HG03196 (cell line): ENCODE results near the gene PCDHB4.
"Not testable (repeated sequence)": the region's sequence is repeated elsewhere in the genome, so short reads cannot be mapped to it uniquely, and the experiment has no call there.

Source experiments
- ATAC-seq: cut with Tn5 transposase; IDR thresholded peaks from one replicate; pipeline ENCODE4 v1.9.1; 2021; ENCODE audit not compliant: unreplicated experiment

Gene PCDHB4

DNA sequence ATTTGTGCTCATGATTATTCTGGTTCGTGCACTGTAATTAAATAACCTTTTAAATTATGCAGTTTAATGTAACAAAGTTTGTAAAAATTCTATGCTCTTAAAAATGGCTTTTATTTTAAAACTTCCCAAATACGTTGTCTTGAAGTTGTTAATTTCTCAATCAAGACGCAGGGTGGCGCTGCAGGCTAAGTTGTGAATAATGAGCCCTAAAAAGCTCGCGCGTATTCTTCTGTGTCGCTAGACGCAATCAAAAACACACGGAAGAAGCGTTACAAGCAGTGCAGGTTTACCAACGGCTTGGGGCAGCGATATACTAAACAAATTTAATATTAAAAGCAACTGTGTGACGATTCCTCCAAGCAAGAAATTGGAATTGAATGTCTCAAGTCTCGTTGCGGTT, at the start of gene PCDHB4:
Gene PCDHB4, plus strand, starts transcription at position 256 of the 400 bp plus-strand sequence. CDS start 181 bp downstream, outside the sequence.
- ATAC-seq = no peak

GRCh38 chr5:141077826-141078225, 43.8 kb upstream of the PCDHB4 start:
- no peak for ATAC-seq

- ATAC-seq = no peak
These were observed 39.4 kb upstream of the PCDHB4 start for GRCh38 chr5:141082228-141082627.

- no peak for ATAC-seq
These were observed 37.1 kb upstream of the PCDHB4 start for GRCh38 chr5:141084487-141084989.

DNA sequence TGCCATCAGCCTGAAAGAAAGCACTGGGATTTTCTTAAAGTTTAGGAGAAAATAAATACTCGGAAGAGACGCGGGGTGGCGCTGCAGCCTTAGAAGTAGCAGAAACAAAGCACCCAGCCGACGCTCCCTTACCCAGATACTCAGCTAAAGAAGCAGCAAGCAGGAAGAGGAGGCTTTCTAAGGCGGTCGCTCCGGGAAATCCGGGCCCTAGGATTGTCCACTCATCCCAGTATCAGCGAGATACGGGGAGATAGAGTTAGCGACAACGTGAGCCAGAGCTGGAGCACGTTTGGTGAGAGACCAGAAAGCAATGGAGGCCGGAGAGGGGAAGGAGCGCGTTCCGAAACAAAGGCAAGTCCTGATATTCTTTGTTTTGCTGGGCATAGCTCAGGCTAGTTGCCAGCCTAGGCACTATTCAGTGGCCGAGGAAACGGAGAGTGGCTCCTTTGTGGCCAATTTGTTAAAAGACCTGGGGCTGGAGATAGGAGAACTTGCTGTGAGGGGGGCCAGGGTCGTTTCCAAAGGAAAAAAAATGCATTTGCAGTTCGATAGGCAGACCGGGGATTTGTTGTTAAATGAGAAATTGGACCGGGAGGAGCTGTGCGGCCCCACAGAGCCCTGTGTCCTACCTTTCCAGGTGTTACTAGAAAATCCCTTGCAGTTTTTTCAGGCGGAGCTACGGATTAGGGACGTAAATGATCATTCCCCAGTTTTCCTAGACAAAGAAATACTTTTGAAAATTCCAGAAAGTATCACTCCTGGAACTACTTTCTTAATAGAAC, 26.9 kb upstream of the PCDHB4 start, which contains the start of gene PCDHB2:
Gene PCDHB2, plus strand, starts transcription at position 135 of the 782 bp plus-strand sequence. Its CDS starts 176 bp downstream, at position 311.
- ATAC-seq = no peak

DNA sequence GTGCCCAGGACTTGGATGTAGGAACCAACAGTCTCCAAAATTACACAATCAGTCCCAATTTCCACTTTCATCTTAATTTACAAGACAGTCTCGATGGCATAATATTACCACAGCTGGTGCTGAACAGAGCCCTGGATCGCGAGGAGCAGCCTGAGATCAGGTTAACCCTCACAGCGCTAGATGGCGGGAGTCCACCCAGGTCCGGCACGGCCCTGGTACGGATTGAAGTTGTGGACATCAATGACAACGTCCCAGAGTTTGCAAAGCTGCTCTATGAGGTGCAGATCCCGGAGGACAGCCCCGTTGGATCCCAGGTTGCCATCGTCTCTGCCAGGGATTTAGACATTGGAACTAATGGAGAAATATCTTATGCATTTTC, 26.4 kb upstream of the PCDHB4 start:
- ATAC-seq = no peak

GRCh38 chr5:141096181-141096580, 25.4 kb upstream of the PCDHB4 start:
- not testable (repeated sequence) for ATAC-seq

DNA sequence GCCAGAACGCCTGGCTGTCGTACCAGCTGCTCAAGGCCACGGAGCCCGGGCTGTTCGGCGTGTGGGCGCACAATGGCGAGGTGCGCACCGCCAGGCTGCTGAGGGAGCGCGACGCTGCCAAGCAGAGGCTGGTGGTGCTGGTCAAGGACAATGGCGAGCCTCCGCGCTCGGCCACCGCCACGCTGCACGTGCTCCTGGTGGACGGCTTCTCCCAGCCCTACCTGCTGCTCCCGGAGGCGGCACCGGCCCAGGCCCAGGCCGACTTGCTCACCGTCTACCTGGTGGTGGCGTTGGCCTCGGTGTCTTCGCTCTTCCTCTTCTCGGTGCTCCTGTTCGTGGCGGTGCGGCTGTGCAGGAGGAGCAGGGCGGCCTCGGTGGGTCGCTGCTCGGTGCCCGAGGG, 25.0 kb upstream of the PCDHB4 start:
- not testable (repeated sequence) for ATAC-seq

DNA sequence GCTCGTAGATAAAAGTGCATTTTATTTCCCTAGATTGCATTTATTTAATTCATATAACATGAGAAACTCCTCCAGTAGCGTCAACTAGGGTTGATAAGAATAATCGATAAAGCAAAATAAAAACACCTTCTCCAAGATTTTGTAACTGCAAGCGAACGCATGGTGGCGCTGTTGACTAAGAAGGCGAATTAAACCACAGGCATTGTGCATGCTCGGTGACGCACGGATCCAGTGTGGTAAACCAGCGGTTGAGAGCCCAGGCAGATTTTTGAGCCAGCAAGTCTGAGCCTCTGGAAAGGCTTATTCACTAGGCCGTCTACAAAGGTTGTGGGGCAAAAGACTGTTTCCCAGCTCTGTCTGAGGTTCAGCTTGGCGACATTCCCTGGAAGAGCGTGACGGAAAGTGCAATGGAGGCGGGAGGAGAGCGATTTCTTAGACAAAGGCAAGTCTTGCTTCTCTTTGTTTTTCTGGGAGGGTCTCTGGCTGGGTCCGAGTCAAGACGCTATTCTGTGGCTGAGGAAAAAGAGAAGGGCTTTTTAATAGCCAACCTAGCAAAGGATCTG, 21.3 kb upstream of the PCDHB4 start, which contains the start of gene PCDHB3:
Gene PCDHB3, plus strand, starts transcription at position 231 of the 563 bp plus-strand sequence. Its CDS starts 177 bp downstream, at position 408.
- ATAC-seq = no peak

DNA sequence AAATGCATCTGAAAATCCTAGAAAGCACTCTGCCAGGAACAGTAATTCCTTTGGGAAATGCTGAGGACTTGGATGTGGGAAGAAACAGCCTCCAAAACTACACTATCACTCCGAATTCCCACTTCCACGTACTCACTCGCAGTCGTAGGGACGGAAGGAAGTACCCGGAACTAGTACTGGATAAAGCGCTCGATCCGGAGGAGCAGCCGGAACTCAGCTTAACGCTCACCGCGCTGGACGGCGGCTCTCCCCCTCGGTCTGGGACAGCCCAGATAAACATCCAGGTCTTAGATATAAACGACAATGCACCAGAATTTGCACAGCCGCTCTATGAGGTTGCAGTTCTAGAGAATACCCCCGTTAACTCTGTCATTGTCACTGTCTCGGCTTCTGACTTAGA, 20.6 kb upstream of the PCDHB4 start:
- ATAC-seq = no peak

GRCh38 chr5:141102070-141102469, 19.5 kb upstream of the PCDHB4 start:
- ATAC-seq = not testable (repeated sequence)

DNA sequence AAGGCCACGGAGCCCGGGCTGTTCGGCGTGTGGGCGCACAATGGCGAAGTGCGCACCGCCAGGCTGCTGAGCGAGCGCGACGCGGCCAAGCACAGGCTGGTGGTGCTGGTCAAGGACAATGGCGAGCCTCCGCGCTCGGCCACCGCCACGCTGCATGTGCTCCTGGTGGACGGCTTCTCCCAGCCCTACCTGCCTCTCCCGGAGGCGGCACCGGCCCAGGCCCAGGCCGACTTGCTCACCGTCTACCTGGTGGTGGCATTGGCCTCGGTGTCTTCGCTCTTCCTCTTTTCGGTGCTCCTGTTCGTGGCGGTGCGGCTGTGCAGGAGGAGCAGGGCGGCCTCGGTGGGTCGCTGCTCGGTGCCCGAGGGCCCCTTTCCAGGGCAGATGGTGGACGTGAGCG, 19.1 kb upstream of the PCDHB4 start:
- not testable (repeated sequence) for ATAC-seq

DNA sequence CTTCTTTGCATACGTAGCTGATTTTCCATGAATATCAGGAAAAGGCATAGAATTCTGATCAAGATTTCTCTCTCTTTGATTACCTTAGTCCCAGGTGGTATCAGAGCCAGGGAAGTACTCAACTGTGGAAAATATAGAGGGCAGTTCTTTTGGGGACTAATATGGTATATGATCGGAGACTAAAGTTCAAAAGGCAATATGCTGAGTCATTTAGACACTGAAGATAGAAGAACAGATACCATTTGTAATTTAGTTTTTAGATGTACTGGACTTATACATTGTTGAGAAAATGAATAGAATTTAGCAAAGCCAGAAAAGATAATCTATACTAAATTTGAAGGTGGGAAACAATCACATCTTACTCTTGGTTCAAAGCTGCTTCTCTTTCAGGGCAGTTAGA, 16.3 kb upstream of the PCDHB4 start:
- ATAC-seq = no peak

GRCh38 chr5:141119250-141119649, 2.4 kb upstream of the PCDHB4 start:
- no peak for ATAC-seq

GRCh38 chr5:141121985-141122384, 367 bp downstream of the PCDHB4 start:
- no peak for ATAC-seq

GRCh38 chr5:141123396-141124135, 1.9 kb downstream of the PCDHB4 start:
- ATAC-seq = not testable (repeated sequence)

GRCh38 chr5:141127305-141127704, 5.7 kb downstream of the PCDHB4 start:
- ATAC-seq = no peak

GRCh38 chr5:141135030-141135717, 13.6 kb downstream of the PCDHB4 start, which contains the start of gene PCDHB5:
Gene PCDHB5, plus strand, starts transcription at chr5:141135206. Its CDS starts 229 bp downstream, at chr5:141135435.
- ATAC-seq = no peak

DNA sequence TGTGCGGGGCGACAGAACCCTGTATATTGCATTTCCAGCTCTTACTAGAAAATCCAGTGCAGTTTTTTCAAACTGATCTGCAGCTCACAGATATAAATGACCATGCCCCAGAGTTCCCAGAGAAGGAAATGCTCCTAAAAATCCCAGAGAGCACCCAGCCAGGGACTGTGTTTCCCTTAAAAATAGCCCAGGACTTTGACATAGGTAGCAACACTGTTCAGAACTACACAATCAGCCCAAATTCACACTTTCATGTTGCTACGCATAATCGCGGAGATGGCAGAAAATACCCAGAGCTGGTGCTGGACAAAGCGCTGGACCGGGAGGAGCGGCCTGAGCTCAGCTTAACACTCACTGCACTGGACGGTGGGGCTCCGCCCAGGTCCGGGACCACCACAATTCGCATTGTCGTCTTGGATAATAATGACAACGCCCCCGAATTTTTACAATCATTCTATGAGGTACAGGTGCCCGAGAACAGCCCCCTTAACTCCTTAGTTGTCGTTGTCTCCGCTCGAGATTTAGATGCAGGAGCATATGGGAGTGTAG, 14.2 kb downstream of the PCDHB4 start:
- no peak for ATAC-seq

- ATAC-seq = not testable (repeated sequence)
These were observed 15.7 kb downstream of the PCDHB4 start for GRCh38 chr5:141137346-141137745.
